Lung (tissue), 12 donors: ENCODE results near the gene BAIAP2. TPM values are rescaled to one million over a fixed set of nuclear protein-coding genes. Genes with fewer than 3 reads are reported as not detected.

ENCODE experiments used
- ATAC-seq: fragments of 200-7000 bp; cut with Tn5 transposase; one replicate; pipeline ENCODE4 v1.9.1; 2020; ENCODE audit warnings: moderate number of reproducible peaks; ENCODE audit not compliant: insufficient read depth, low FRiP score
- DNase-seq, 3 donors: peaks; one replicate each; pipeline ENCODE4 v3.0.0-alpha.2; 2013 to 2017
- H3K27ac ChIP-seq, 2 donors: one replicate each; pipeline ENCODE4 v1.5.1; 2013; ENCODE audit warnings: mild to moderate bottlenecking in 2 of 2, moderate library complexity in 2 of 2, control low read depth in 1 of 2, inconsistent platforms in 1 of 2, low read depth in 1 of 2, low read length in 1 of 2
- H3K27me3 ChIP-seq, 3 donors: one replicate each; pipeline ENCODE4 v1.5.1; 2013; ENCODE audit warnings: low read length in 2 of 3; ENCODE audit not compliant: control insufficient read depth in 3 of 3, insufficient read depth in 3 of 3
- H3K36me3 ChIP-seq, 4 donors: one replicate each; pipeline ENCODE4 v1.5.1; 2013; ENCODE audit warnings: low read length in 4 of 4, mild to moderate bottlenecking in 1 of 4, moderate library complexity in 1 of 4; ENCODE audit not compliant: control insufficient read depth in 4 of 4, insufficient read depth in 4 of 4
- H3K4me1 ChIP-seq, 5 donors: one replicate each; pipeline ENCODE4 v1.5.1; 2013; ENCODE audit warnings: low read length in 5 of 5, mild to moderate bottlenecking in 2 of 5, moderate library complexity in 1 of 5; ENCODE audit not compliant: control insufficient read depth in 5 of 5, insufficient read depth in 5 of 5
- H3K4me3 ChIP-seq: one replicate; pipeline ENCODE4 v1.5.1; 2013; ENCODE audit warnings: mild to moderate bottlenecking, control low read depth, moderate library complexity
- H3K9ac ChIP-seq, 2 donors: one replicate each; pipeline ENCODE4 v1.5.1; 2013; ENCODE audit warnings: low read length in 2 of 2, control low read depth in 1 of 2; ENCODE audit not compliant: insufficient read depth in 1 of 2
- H3K9me3 ChIP-seq, 4 donors: one replicate each; pipeline ENCODE4 v1.5.1; 2013; ENCODE audit warnings: low read length in 3 of 4, mild to moderate bottlenecking in 1 of 4, moderate library complexity in 1 of 4; ENCODE audit not compliant: control insufficient read depth in 4 of 4, insufficient read depth in 3 of 4
- CTCF ChIP-seq: IDR thresholded peaks from 2 replicates; pipeline ENCODE4 v1.5.1; 2012; ENCODE audit warnings: mild to moderate bottlenecking; ENCODE audit errors: control extremely low read depth, extremely low read depth
- WGBS, 2 donors: extraction: QIAGEN DNeasy Blood & Tissue Kit; methylation state at CpG; one replicate each; pipeline ENCODE4 v1.1.7; 2013; 5-methylcytosine and 5-hydroxymethylcytosine counted together
- polyA plus RNA-seq, 2 donors: library from polyadenylated mRNA; stranded (reverse); fragments of 200-250 nt; gene quantifications; one replicate each; pipeline ENCODE4 v1.2.1, GENCODE V29; 2013
- total RNA-seq, 2 donors: library from RNA; depleted of rRNA in 1 of 2; stranded (reverse); fragments of >200 nt in 1 of 2; gene quantifications; one replicate each; pipeline ENCODE4 v1.2.1, GENCODE V29; 2014 to 2021
- donor health status: control.
- donor health status: control.
- donor health status: Bipolar disorder and iron deficiency.
- donor health status: healthy.
- donor health status: DM: yes; HTN: yes; CAD: no.

The BAIAP2 gene
- total and polyA plus RNA-seq, 4 donors, result 59.2 to 141 (median 77.7) TPM

GRCh38 chr17:81073967-81074839, 39.3 kb downstream of the BAIAP2 start:
- H3K4me3 ChIP-seq, result no peak overlapping the region
- no peaks in the 10 kb centered on the region for H3K27me3 ChIP-seq
- peaks cover 0 to 30% (median 2%) of the 10 kb centered on the region in 4 donors for H3K36me3 ChIP-seq
- peaks cover 0 to 3% (median 0%) of the 10 kb centered on the region in 4 donors for H3K9me3 ChIP-seq
- peaks cover 0 to 22% (median 0%) of the 10 kb centered on the region in 5 donors for H3K4me1 ChIP-seq
- no peak for DNase-seq
- peak overlapping the region in 1 of 2 donors; percentile 7 for H3K27ac ChIP-seq
- WGBS, 2 donors, result 86 to 91% methylated on average over 42 of the region's 42 CpGs
- no peak for ATAC-seq
- TF ChIP-seq CTCF, result no peak
- H3K9ac ChIP-seq, result no peak overlapping the region

- 62 to 72% methylated on average over 8 of the region's 8 CpGs for WGBS, 2 donors
- H3K27me3 ChIP-seq, result no peaks in the 10 kb centered on the region
- no peak for DNase-seq
- no peak overlapping the region for H3K27ac ChIP-seq
- TF ChIP-seq CTCF, result no peak
- peaks cover 0 to 3% (median 0%) of the 10 kb centered on the region in 4 donors for H3K9me3 ChIP-seq
- peaks cover 0 to 32% (median 2%) of the 10 kb centered on the region in 4 donors for H3K36me3 ChIP-seq
- H3K4me3 ChIP-seq, result no peak overlapping the region
- H3K9ac ChIP-seq, result no peak overlapping the region
- no peak for ATAC-seq
- H3K4me1 ChIP-seq, result peaks cover 0 to 25% (median under 1%) of the 10 kb centered on the region in 5 donors
Observed at GRCh38 chr17:81074875-81075274, 39.9 kb downstream of the BAIAP2 start.

GRCh38 chr17:81075307-81075706, 40.4 kb downstream of the BAIAP2 start:
- no peak overlapping the region for H3K27ac ChIP-seq
- DNase-seq, result no peak
- WGBS, 2 donors, result 92 to 95% methylated on average over 17 of the region's 17 CpGs
- H3K27me3 ChIP-seq, result no peaks in the 10 kb centered on the region
- peaks cover 0 to 36% (median 2%) of the 10 kb centered on the region in 4 donors for H3K36me3 ChIP-seq
- TF ChIP-seq CTCF, result no peak
- H3K9ac ChIP-seq, result no peak overlapping the region
- H3K4me3 ChIP-seq, result no peak overlapping the region
- no peak for ATAC-seq
- peaks cover 0 to 26% (median 5%) of the 10 kb centered on the region in 5 donors for H3K4me1 ChIP-seq
- peaks cover 0 to 3% (median 0%) of the 10 kb centered on the region in 4 donors for H3K9me3 ChIP-seq
